ENCODE data around the gene OR1J1.

DNA sequence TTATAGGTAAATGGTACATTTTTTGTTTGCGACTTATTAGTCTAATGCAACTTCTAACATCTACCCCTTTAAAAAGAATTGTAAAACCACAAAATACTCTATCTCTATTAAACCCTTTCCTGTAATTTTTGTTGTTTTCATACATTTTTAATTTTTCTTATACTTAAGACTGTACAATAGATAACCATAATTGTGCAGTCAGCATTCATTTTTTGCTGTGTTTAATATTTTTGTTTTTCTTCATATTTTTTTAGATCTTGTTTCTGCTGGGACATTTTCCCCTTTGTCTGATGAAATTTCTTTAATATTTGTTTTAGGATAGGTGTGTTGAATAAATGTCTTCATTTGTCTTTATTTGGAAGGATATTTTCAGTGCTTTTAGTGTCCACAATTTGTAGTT lies 19.9 kb downstream of the OR1J1 start:
- TF ChIP-seq POLR2A (IDR thresholded peaks at IDR 0.05) (no peak), CTCF (IDR thresholded peaks at IDR 0.05) (no peak)

Data from suprapubic skin (tissue), 3 donors.